Effector memory CD8-positive, alpha-beta T cell (primary cell): ENCODE data around the gene PMP22.

ENCODE experiments used
- ATAC-seq: fragments of 150-1000 bp; cut with Tn5 transposase; replicated peaks from 2 replicates; pipeline ENCODE4 v1.10.0; 2021; ENCODE audit warnings: mild to moderate bottlenecking, moderate library complexity
- DNase-seq, 3 experiments: peaks; one replicate each; pipeline ENCODE4 v3.0.0; 2021
- H3K27ac Mint-ChIP-seq, 2 donors: one replicate each; pipeline ENCODE4 v1.8.0; 2022; ENCODE audit warnings: mild to moderate bottlenecking in 2 of 2, mixed read lengths in 2 of 2, moderate library complexity in 2 of 2
- H3K27me3 Mint-ChIP-seq, 2 donors: one replicate each; pipeline ENCODE4 v1.8.0; 2022; ENCODE audit warnings: mixed read lengths in 2 of 2
- H3K36me3 Mint-ChIP-seq: one replicate; pipeline ENCODE4 v1.8.0; 2022; ENCODE audit warnings: mild to moderate bottlenecking, moderate library complexity, mixed read lengths; ENCODE audit not compliant: insufficient read depth
- H3K4me1 Mint-ChIP-seq, 2 donors: one replicate each; pipeline ENCODE4 v1.8.0; 2022; ENCODE audit warnings: low read depth in 2 of 2, mixed read lengths in 2 of 2
- H3K4me3 Mint-ChIP-seq, 2 donors: one replicate each; pipeline ENCODE4 v1.8.0; 2022; ENCODE audit warnings: mild to moderate bottlenecking in 2 of 2, mixed read lengths in 2 of 2, moderate library complexity in 2 of 2
- H3K9me3 Mint-ChIP-seq, 2 donors: one replicate each; pipeline ENCODE4 v1.8.0; 2022; ENCODE audit warnings: mixed read lengths in 2 of 2

PMP22 gene

DNA sequence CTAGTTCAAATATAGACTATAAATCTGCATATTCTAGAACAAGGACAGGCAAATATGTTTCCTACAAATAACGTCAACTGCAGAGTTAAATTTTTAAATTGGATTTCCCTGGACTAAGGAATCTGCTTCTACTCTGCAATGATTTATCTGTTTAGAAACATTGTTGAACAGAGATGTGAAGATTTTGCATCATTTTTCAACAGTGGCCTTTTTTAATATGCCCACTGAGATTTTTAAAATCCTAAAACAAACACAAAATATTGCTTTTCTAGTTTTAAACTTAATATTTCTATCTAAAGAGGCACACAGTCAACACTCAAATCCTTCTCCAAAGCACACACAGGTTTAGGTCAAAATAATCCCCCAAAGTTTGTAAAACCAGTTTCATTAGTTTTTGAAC lies 23.7 kb upstream of the PMP22 start:
- Mint-ChIP-seq H3K27me3 (peaks cover 63 to 73% of the 10 kb centered on the region in 2 donors), H3K27ac (no peak overlapping the region), H3K36me3 (no peaks in the 10 kb centered on the region), H3K4me1 (no peaks in the 10 kb centered on the region), H3K9me3 (no peaks in the 10 kb centered on the region), H3K4me3 (no peak overlapping the region)
- DNase-seq (no peak), ATAC-seq (no peak)

DNA sequence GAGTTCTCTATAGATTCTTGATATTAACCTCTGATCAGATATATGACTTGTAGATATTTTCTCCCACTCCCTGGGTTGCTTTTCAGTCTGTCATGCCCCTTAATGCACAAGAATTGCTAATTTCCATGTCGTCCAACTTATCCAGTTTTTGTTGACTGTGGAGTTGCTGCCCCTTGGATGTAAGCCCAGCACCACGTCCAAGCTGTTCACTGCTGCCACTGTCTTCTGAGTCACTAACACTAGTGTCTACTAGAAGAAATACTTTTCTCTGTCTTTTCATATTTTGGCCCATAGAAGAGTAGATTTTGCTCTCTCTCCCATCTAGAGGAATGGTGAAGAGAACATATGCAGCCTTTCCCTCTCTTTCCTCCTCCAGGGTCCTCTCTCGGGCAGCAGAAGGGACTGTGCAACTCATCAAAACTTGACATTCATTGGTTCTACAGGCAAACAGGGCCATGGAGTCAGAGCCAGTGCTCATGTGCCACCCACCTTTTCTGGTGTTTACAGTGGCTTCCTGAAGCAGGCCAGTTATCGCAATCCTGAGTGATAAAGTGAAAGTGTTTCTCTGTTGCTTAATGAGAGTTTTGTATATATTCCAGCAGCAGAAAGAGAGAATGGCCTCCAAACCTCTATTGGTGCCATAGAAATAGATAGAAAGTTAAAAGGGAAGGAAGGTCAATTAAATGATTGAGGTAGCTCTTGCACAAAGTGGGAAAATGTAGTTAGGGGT lies 22.6 kb upstream of the PMP22 start:
- H3K36me3 Mint-ChIP-seq: no peaks in the 10 kb centered on the region
- no peak overlapping the region for H3K4me3 Mint-ChIP-seq
- DNase-seq (no peak), ATAC-seq (no peak)
- peaks cover 63 to 73% of the 10 kb centered on the region in 2 donors for H3K27me3 Mint-ChIP-seq
- no peaks in the 10 kb centered on the region for H3K4me1 Mint-ChIP-seq
- no peak overlapping the region for H3K27ac Mint-ChIP-seq
- peaks cover 0 to 3% of the 10 kb centered on the region in 2 donors for H3K9me3 Mint-ChIP-seq

DNA sequence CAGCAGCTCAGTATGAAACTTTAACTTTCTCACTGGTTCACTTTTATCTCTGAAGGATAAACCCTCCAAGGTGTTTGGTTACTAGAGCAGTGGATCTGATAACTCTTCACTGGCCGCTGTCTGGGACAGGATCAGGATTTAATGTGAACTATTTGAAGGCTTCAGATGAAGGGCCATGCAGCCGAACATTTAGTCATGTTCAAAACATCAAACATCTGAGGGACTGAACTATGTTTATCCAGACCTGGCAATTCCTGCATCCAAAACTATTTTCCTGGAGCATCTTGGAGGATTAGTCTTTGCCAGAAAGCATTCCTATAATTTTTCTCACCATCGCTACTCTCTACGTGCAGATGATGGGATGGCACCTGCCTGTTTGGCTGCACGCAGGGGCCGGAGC lies 20.3 kb upstream of the PMP22 start:
- Mint-ChIP-seq H3K4me3 (no peak overlapping the region), H3K27ac (no peak overlapping the region), H3K27me3 (peaks cover 71 to 78% of the 10 kb centered on the region in 2 donors), H3K36me3 (no peaks in the 10 kb centered on the region), H3K4me1 (no peaks in the 10 kb centered on the region), H3K9me3 (peaks cover 0 to 3% of the 10 kb centered on the region in 2 donors)
- ATAC-seq (no peak), DNase-seq (no peak)

DNA sequence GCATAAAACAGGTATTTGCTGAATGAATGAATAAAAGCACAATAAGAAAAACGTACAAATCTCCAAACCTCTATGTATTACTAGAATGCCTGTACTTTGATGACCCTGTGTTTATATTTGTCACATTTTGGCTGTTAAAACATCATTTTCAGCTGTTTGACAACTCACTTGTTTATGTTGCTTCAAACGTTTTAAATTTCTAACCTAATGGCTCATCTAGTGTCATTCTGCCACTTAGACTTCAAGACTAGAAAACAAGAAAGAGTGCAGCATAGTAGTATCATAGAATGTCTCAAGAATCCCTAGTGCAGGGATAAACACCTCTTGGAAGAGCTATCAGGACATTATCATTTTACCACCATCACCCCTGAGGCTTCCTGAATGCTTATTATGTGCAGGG lies 19.4 kb upstream of the PMP22 start:
- peaks cover 0 to 3% of the 10 kb centered on the region in 2 donors for H3K9me3 Mint-ChIP-seq
- no peak overlapping the region for H3K4me3 Mint-ChIP-seq
- DNase-seq (no peak), ATAC-seq (no peak)
- peaks cover 62 to 71% of the 10 kb centered on the region in 2 donors for H3K27me3 Mint-ChIP-seq
- H3K4me1 Mint-ChIP-seq: no peaks in the 10 kb centered on the region
- no peaks in the 10 kb centered on the region for H3K36me3 Mint-ChIP-seq
- no peak overlapping the region for H3K27ac Mint-ChIP-seq

DNA sequence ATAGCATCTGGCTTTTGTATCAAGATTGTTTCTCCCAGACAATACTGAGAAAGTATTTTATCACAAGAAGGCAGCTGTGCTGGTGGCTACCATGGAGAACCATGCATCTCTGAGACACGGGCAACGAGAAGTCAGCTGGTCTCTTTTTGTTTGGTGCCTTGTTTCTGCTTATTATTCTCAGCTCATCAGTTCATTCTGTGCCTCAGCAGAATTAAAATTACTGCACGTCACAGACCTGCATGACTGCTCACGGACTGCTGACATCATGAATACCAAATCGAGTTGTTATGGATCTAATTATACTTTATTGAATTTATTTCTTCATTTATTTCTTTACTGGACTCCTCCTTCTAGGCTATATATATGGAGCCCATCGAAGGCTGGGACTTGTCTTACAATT lies 19.0 kb upstream of the PMP22 start:
- peaks cover 58 to 67% of the 10 kb centered on the region in 2 donors for H3K27me3 Mint-ChIP-seq
- DNase-seq (no peak), ATAC-seq (no peak)
- H3K4me3 Mint-ChIP-seq: no peak overlapping the region
- peaks cover 0 to 3% of the 10 kb centered on the region in 2 donors for H3K9me3 Mint-ChIP-seq
- H3K27ac Mint-ChIP-seq: no peak overlapping the region
- no peaks in the 10 kb centered on the region for H3K36me3 Mint-ChIP-seq
- no peaks in the 10 kb centered on the region for H3K4me1 Mint-ChIP-seq

DNA sequence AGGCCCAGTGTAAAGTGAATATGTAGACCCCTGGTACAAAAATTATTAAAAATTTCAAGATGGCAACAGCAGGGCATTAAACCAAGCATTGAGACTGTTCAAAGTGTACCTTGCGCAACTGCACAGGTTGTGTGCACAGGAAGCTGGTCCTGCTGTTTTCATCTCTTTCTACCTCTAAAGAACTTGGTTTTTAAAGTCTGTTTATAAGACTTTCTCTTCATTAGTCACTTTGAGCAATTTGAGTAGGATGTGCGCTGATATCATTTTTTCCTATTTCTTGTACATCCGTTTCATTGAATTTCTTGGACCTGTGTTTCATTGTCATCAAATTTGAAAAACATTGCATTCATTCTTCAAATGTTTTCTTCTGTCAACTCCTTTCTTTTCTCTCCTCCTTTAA lies 16.8 kb upstream of the PMP22 start:
- Mint-ChIP-seq H3K36me3 (no peaks in the 10 kb centered on the region), H3K4me1 (peaks cover 0 to 2% of the 10 kb centered on the region in 2 donors), H3K27ac (no peak overlapping the region), H3K9me3 (peaks cover 0 to 3% of the 10 kb centered on the region in 2 donors), H3K4me3 (no peak overlapping the region), H3K27me3 (peaks cover 52 to 72% of the 10 kb centered on the region in 2 donors)
- DNase-seq: no peak
- ATAC-seq: no peak

DNA sequence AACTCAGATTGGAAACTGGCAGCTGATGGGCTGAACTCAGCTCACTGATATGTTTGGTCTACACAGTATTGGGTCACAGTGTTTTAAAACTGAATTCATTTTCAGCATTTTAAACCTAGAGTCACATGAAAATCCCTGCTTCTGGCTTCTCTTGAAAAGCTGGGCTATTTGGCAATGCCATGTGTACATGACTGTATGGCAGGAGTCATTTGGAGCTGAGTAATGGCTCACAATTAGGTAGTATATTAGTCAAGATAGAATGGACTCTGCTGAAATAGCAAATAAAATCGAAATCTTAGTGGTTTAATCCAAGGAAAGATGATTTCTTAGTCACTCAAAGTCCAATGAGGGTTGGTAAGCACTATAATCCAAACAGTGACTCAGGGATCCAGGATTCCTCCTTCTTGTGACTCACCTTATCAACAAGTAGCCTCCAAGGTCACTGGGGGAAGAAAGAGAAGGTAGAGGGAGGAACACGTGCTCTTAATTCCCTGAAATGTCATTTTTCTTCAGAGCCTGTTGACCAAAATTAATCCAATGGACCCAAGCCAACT lies 13.9 kb upstream of the PMP22 start:
- Mint-ChIP-seq H3K36me3 (no peaks in the 10 kb centered on the region), H3K27me3 (peaks cover 55 to 67% of the 10 kb centered on the region in 2 donors), H3K4me1 (peaks cover 0 to 2% of the 10 kb centered on the region in 2 donors), H3K27ac (no peak overlapping the region), H3K9me3 (peaks cover 0 to 3% of the 10 kb centered on the region in 2 donors), H3K4me3 (no peak overlapping the region)
- no peak for ATAC-seq
- DNase-seq: no peak

DNA sequence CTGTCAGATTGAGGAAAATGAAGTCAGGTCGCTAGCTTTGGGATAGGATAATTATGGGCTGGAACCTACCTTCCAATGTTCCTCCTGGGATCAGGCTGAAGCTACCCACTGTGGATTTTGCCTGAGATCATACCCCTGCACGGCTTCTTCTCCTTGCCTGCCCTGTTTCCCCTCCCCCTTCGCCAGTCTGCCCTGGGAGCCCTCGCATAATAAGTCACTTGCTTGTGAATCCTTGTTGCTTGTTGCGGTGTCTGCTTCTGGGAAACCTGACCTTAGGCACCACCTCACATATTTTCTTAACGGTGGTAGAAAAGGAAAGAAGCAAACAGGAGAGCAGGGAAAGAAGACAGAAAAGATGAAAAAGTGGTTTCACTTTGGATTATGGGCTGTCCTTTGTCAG lies 13.3 kb upstream of the PMP22 start:
- ATAC-seq (no peak), DNase-seq (no peak)
- Mint-ChIP-seq H3K27me3 (peaks cover 49 to 61% of the 10 kb centered on the region in 2 donors), H3K4me1 (peaks cover 0 to 2% of the 10 kb centered on the region in 2 donors), H3K9me3 (peaks cover 0 to 1% of the 10 kb centered on the region in 2 donors), H3K27ac (no peak overlapping the region), H3K4me3 (no peak overlapping the region), H3K36me3 (no peaks in the 10 kb centered on the region)

DNA sequence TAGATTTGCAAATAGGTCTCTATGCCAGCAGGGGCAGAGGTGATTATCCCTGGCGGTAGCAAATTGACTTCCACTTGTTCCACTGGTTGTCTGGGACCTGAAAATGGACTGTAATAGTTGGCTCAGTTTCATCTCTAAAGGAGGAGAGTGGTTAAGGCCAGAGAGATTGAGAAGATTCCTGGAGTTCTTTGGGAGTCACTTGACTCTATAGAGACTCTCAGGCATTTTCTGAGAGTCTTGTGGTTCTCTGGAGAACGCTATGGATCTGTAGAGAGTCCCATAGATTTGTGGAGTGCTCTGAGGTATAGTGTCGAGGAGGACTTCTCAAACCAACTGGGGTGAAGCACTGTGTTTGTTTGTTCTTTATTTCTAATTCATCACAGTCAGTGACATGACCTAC lies 8.9 kb upstream of the PMP22 start:
- H3K4me3 Mint-ChIP-seq: no peak overlapping the region
- peaks cover 4 to 14% of the 10 kb centered on the region in 2 donors for H3K4me1 Mint-ChIP-seq
- no peak for DNase-seq
- no peak overlapping the region for H3K27ac Mint-ChIP-seq
- ATAC-seq: no peak
- H3K36me3 Mint-ChIP-seq: no peaks in the 10 kb centered on the region
- peaks cover 26 to 50% of the 10 kb centered on the region in 2 donors for H3K27me3 Mint-ChIP-seq
- no peaks in the 10 kb centered on the region for H3K9me3 Mint-ChIP-seq

DNA sequence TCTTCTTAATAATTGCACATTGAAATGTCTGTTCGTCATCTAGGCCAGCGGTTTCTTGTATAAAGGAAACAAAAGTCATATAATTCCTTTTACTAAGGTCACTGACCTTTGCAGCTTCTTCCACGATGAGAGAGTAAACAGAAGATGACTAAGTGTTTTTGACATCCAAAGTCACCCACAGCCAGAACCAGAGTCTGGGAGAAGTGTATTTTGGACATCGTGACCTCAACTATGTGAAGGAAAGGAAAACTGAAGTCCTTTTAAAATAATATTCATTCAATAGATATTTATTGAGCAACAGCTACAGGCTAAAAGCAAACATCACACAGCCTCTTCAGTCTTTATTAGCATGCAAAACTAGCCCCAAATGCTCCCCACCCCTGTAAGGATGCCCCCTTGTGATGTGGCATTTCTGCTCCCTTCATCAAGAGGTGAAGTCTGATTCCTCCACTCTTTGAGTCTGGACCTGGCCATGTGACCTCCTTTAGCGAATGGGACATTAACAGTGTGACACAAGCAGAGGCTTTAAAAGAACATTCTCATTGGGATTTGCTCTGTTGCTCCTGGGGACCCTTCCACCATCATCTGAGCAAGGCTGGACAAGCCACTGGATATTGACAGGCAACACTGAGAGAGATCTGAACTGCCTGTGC lies 8.1 kb upstream of the PMP22 start:
- Mint-ChIP-seq H3K27me3 (peaks cover 21 to 44% of the 10 kb centered on the region in 2 donors), H3K27ac (no peak overlapping the region), H3K4me3 (no peak overlapping the region), H3K36me3 (no peaks in the 10 kb centered on the region), H3K4me1 (peaks cover 4 to 12% of the 10 kb centered on the region in 2 donors), H3K9me3 (no peaks in the 10 kb centered on the region)
- ATAC-seq: no peak
- DNase-seq: no peak

DNA sequence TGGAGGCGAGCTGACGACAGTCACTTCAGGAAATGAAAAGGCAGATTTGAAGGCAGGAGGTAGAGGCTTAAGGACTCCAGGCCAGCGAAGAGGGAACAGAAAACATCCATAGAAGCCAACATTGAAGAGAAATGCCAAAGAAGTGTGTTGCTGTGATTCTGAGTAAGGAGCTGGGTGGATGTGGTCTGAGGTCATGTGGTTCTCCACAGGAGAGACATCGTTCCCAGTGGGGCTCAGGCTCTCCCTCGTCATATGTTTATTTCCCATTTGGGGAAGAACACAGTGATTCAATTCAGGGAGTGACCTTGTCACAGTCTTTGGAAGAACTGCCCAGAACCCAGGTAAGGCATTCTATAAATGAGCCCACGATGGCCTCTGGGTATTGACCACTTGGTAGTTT lies 6.6 kb upstream of the PMP22 start:
- H3K27ac Mint-ChIP-seq: no peak overlapping the region
- no peaks in the 10 kb centered on the region for H3K9me3 Mint-ChIP-seq
- ATAC-seq (no peak), DNase-seq (no peak)
- peaks cover 4 to 12% of the 10 kb centered on the region in 2 donors for H3K4me1 Mint-ChIP-seq
- H3K36me3 Mint-ChIP-seq: no peaks in the 10 kb centered on the region
- no peak overlapping the region for H3K4me3 Mint-ChIP-seq
- H3K27me3 Mint-ChIP-seq: peaks cover 24 to 46% of the 10 kb centered on the region in 2 donors

DNA sequence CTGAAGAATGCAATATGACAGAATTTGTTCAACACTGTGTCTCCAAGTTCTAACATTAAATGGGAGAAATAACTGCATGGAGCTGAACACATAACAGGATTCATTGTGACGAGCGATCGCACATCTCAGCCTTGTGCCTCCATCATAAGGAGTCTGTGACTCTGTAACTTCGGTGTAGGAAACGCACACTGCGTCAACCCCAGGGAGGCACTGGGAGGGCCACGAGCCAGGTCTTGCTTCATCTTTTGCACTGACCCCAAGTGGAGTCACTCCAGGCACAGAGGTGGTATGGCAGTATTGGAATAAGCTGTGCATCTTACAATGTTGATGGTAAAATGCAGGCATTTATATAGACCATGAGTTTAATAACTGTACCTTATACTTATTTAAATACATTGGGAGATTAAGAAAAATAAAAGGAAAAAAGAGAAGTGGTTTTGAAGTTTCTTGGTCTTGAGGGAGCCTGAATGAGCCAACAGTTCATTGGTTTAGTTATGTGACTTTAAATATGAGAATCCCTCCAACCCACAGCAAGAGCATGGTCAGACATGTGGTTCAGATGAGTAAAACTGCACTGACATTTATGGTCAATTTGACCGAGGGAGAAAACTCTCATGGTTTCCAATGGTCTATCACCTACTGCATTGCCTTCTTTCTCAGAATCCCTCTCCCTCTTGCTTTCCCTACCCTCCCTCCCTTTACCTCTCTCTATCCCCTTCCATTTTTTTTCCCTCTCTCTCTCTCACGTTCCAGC lies 5.7 kb upstream of the PMP22 start:
- no peaks in the 10 kb centered on the region for H3K9me3 Mint-ChIP-seq
- H3K4me1 Mint-ChIP-seq: peaks cover 4 to 12% of the 10 kb centered on the region in 2 donors
- peaks cover 24 to 51% of the 10 kb centered on the region in 2 donors for H3K27me3 Mint-ChIP-seq
- DNase-seq (no peak), ATAC-seq (no peak)
- H3K4me3 Mint-ChIP-seq: peak overlapping the region in 1 of 2 donors; percentile 56
- H3K36me3 Mint-ChIP-seq: no peaks in the 10 kb centered on the region
- no peak overlapping the region for H3K27ac Mint-ChIP-seq

DNA sequence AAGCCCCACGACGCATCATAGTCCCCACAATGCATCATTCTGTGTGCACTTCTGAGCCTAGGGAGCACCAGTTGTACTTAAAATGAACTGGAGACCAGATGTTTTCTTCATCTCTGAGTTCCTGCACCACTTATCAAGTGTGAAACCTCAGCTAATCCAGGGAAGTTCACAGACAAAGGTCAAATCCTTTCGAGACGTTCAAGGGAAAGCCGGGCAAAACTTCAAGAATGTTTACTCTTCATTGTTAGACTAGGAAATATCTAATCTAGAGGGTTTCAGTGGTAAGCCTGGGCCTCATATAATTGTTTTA lies 4.6 kb upstream of the PMP22 start:
- DNase-seq (no peak), ATAC-seq (no peak)
- no peaks in the 10 kb centered on the region for H3K36me3 Mint-ChIP-seq
- no peaks in the 10 kb centered on the region for H3K9me3 Mint-ChIP-seq
- peaks cover 4 to 12% of the 10 kb centered on the region in 2 donors for H3K4me1 Mint-ChIP-seq
- H3K27me3 Mint-ChIP-seq: peaks cover 32 to 58% of the 10 kb centered on the region in 2 donors
- H3K27ac Mint-ChIP-seq: no peak overlapping the region
- H3K4me3 Mint-ChIP-seq: no peak overlapping the region
